ENCODE measurements around the gene SUSD4. TPM values are rescaled to one million over a fixed set of nuclear protein-coding genes. Genes with fewer than 3 reads are reported as not detected.

The SUSD4 gene
- total RNA-seq, 1 donor from 2014 or later, result 7.0 TPM

DNA sequence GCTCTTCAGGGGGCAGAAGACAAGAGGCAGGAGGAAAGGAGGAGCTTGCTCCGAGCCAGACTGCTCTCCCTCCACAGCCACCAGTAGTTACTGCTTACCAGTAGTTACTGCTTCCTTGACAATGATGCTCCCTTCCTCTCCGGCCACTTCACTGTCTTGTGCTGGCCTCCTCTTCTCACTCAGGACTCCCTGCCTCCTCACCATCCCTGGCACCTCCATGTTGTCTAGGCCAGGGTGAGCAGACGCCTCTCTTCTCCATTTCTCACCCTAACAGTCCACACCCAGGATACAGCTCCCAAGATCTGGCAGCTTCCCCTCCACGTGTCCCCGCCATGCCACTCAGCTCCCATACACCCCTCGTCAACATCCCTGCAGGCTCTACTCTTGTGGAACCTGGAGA lies 138.5 kb downstream of the SUSD4 start:
- Mint-ChIP-seq H3K9me3 (no peaks in the 10 kb centered on the region), H3K4me3 (no peak overlapping the region), H3K27ac (no peak overlapping the region), H3K36me3 (no peaks in the 10 kb centered on the region), H3K27me3 (peaks cover 11% of the 10 kb centered on the region), H3K4me1 (ENCODE audit: unreplicated experiment) (no peaks in the 10 kb centered on the region)
- peak; percentile 42 for DNase-seq (ENCODE audit: extremely low spot score, unreplicated experiment)
- TF ChIP-seq, protein P1, sequence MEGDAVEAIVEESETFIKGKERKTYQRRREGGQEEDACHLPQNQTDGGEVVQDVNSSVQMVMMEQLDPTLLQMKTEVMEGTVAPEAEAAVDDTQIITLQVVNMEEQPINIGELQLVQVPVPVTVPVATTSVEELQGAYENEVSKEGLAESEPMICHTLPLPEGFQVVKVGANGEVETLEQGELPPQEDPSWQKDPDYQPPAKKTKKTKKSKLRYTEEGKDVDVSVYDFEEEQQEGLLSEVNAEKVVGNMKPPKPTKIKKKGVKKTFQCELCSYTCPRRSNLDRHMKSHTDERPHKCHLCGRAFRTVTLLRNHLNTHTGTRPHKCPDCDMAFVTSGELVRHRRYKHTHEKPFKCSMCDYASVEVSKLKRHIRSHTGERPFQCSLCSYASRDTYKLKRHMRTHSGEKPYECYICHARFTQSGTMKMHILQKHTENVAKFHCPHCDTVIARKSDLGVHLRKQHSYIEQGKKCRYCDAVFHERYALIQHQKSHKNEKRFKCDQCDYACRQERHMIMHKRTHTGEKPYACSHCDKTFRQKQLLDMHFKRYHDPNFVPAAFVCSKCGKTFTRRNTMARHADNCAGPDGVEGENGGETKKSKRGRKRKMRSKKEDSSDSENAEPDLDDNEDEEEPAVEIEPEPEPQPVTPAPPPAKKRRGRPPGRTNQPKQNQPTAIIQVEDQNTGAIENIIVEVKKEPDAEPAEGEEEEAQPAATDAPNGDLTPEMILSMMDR (conservative IDR thresholded peaks at IDR 0.05), result no peak

DNA sequence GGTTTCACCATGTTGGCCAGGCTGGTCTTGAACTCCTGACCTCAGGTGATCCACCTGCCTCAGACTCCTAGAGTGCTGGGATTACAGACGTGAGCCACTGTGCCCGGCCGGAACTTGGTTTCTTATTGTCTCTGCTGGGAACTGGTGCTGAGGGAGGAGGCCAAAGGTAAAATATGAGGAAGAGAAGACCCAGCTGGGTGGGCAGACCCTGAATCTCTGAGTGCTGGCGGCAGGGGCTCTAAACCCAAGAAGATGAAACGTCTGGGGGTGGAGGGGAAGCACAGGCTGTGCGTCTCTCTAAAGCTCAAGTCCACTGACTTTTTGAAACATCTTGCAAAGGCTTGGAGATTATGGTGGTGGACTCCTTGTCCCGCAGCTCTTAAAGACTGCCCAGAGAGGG lies 138.9 kb downstream of the SUSD4 start:
- Mint-ChIP-seq H3K27me3 (peaks cover 11% of the 10 kb centered on the region), H3K4me3 (no peak overlapping the region), H3K9me3 (no peaks in the 10 kb centered on the region), H3K4me1 (ENCODE audit: unreplicated experiment) (no peaks in the 10 kb centered on the region), H3K27ac (no peak overlapping the region), H3K36me3 (no peaks in the 10 kb centered on the region)
- DNase-seq (ENCODE audit: extremely low spot score, unreplicated experiment), result no peak
- TF ChIP-seq, protein P1 (conservative IDR thresholded peaks at IDR 0.05), result no peak

DNA sequence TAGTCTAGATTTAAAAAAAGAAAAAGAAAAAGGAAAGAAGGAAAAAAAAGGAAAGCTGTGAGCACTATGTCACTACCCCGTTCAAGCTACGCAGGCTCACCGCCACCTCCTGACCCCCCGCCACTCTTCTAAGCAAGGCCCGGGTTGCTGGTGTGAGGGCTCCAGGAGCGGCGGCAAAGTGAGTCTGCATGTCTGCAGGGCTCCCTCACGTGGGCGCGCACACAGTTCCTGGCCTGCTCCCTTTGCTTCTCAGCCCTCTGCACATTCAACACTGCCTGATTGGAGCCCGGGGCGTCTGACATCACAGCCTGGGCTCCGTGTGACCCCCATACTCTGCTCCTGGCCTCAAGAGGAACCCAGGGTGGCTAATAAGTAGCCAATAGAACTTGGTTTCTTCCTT lies 139.5 kb downstream of the SUSD4 start:
- peaks cover 11% of the 10 kb centered on the region for H3K27me3 Mint-ChIP-seq
- H3K36me3 Mint-ChIP-seq, result no peaks in the 10 kb centered on the region
- no peak overlapping the region for H3K4me3 Mint-ChIP-seq
- H3K4me1 Mint-ChIP-seq (ENCODE audit: unreplicated experiment), result no peaks in the 10 kb centered on the region
- H3K27ac Mint-ChIP-seq, result no peak overlapping the region
- TF ChIP-seq, protein P1 (conservative IDR thresholded peaks at IDR 0.05), result no peak
- H3K9me3 Mint-ChIP-seq, result no peaks in the 10 kb centered on the region
- DNase-seq (ENCODE audit: extremely low spot score, unreplicated experiment), result no peak

DNA sequence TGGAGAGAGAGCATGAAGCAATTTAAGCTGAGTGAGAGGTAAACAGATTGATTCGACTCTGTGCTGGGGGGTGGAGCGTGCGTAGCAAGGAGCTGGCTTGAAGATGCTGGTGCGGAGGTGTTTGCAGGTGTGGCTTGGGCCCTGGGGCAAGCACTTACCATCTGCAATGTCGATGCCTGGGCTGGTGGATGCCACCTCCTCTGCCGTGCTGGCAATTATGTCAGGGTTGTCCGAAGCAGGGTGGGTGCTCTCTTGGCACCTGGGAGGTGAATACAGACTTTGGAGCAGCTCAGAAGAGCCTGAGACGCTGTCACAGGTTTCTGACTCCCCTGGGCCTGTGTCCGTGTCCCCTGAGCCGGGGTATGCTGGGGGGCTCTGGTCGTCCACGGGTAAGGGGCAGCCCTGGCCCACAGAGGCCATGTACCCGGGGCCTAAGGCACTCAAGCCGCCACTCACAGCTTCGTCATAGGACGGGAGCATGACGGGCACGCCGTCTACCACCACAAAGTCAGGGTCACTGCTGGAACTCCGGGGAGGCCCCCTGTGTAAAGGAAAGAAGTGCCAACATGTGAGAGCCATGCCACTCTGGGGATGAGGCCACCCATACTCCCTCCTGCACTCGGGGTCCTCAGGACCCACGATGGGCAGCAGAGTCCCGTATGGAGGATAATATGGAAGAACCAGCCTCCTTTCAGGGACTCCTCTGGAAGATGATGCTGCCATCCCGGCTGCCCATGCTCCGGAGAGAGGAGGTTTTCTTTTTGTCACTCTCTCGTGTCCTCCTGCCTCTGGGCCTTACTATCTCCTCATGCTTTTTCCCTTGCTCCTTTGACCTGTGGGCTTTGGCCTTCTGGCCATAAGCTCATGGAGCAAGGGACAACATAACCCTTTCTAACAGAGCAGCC lies 140.6 kb downstream of the SUSD4 start:
- H3K27me3 Mint-ChIP-seq, result peaks cover 11% of the 10 kb centered on the region
- DNase-seq (ENCODE audit: extremely low spot score, unreplicated experiment), result peak; percentile 65
- H3K9me3 Mint-ChIP-seq, result peaks cover 4% of the 10 kb centered on the region
- no peaks in the 10 kb centered on the region for H3K36me3 Mint-ChIP-seq
- H3K27ac Mint-ChIP-seq, result no peak overlapping the region
- TF ChIP-seq, protein P1 (conservative IDR thresholded peaks at IDR 0.05), result no peak
- no peaks in the 10 kb centered on the region for H3K4me1 Mint-ChIP-seq (ENCODE audit: unreplicated experiment)
- no peak overlapping the region for H3K4me3 Mint-ChIP-seq

DNA sequence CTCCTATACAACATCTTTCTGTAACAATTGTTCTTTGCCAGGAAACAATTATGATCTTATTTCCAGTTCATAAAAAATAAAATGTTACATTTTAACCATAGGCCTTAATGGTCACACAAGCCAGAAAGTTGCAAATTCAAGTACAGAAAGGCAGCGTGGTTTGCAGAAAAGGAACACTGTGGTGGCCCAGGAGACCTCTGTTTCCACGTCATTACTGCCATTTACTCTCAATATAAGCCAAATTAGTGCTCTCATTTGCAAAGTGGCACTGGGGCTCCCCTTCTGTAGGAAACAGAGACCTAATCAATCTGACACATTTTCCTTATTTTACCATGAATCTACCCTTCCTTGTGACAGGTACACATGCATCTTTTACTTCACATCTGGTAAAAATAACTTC lies 141.6 kb downstream of the SUSD4 start:
- DNase-seq (ENCODE audit: extremely low spot score, unreplicated experiment), result peak; percentile 18
- Mint-ChIP-seq H3K4me3 (no peak overlapping the region), H3K4me1 (ENCODE audit: unreplicated experiment) (no peaks in the 10 kb centered on the region), H3K27me3 (peaks cover 11% of the 10 kb centered on the region), H3K27ac (no peak overlapping the region), H3K9me3 (peaks cover 8% of the 10 kb centered on the region), H3K36me3 (no peaks in the 10 kb centered on the region)
- TF ChIP-seq, protein P1 (conservative IDR thresholded peaks at IDR 0.05), result no peak

Data from type B pancreatic cell (in vitro differentiated cells).